Activated CD4-positive, alpha-beta memory T cell treated with anti-CD3 and anti-CD28 coated beads for 36 hours (primary cell): ENCODE results near the gene CCDC185. TPM values are rescaled to one million over a fixed set of nuclear protein-coding genes. Genes with fewer than 3 reads are reported as not detected.

Source experiments
- CTCF ChIA-PET: fragments of 350-600 bp; sonication (Branson Sonifier 250); formaldehyde crosslinking; loops from one replicate; lab custom pipeline; 2021; ENCODE audit warnings: antibody characterized with exemption, inconsistent platforms; lab: Charles Lee
- POLR2A ChIA-PET: fragments of 350-600 bp; sonication (Branson Sonifier 250); formaldehyde crosslinking; loops from one replicate; lab custom pipeline; 2021; ENCODE audit warnings: antibody characterized with exemption; lab: Charles Lee
- DNase-seq: peaks from one replicate; pipeline ENCODE4 v3.0.0-alpha.2; 2020
- H3K27ac Mint-ChIP-seq: one replicate; pipeline ENCODE4 v1.8.0; 2021; ENCODE audit warnings: mixed read lengths
- H3K27me3 Mint-ChIP-seq: one replicate; pipeline ENCODE4 v1.8.0; 2021; ENCODE audit warnings: mixed read lengths
- H3K36me3 Mint-ChIP-seq: one replicate; pipeline ENCODE4 v1.8.0; 2021; ENCODE audit warnings: mixed read lengths
- H3K4me1 Mint-ChIP-seq: one replicate; pipeline ENCODE4 v1.8.0; 2021; ENCODE audit warnings: low read depth, mixed read lengths
- H3K4me3 Mint-ChIP-seq: one replicate; pipeline ENCODE4 v1.8.0; 2021; ENCODE audit warnings: mild to moderate bottlenecking, mixed read lengths
- H3K9me3 Mint-ChIP-seq: one replicate; pipeline ENCODE4 v1.8.0; 2021; ENCODE audit warnings: mixed read lengths
- intact Hi-C: fragments of 100-400 bp; cut with micrococcal nuclease; formaldehyde crosslinking; loops from one replicate; pipeline ENCODE4 v1.15.1; 2023
- total RNA-seq, 2 experiments: library from RNA; stranded (reverse); gene quantifications; one replicate each; pipeline ENCODE4 v1.2.3, GENCODE V29; 2021

CCDC185 gene
- total RNA-seq, 2 experiments from 2014 or later = not detected

DNA sequence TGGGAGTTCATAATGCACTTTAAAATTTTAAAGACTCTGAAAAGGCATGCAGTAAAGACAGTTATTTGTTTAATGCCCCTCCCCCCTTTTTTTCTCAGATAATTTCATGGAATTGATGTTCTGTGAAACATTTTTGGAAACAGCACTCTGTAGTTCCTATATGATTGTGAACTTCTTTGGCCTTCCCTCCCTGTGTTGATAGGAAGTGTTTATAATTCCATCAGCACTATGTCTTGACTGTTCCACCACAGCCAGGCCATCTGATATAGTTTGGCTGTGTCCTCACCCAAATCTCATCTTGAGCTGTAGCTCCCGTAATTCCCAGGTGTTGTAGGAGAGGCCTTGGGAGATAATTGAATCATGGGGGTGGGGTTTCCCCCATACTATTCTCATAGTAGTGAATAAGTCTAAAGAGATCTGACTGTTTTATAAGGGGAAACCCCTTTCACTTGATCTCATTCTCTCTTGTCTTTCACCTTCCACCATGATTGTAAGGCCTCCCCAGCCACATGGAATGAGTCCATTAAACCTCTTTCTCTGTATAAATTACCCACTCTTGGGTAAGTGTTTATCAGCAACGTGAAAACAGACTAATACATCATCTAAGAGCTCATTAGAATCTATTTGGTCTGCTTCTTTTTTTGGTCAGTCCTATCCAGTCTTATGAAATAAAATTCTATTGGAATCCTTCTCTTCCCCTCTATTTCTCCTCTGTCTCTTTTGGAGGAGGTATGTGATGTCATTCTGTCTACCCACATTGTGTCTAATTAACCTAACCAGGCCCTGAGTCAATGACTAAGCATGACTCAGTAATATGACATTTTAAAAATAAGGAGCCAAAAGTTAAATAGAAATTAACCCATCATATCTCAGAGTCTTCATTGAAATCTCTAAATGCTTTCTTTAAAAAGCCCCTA, 8.9 kb downstream of the CCDC185 start:
- Mint-ChIP-seq H3K4me3 (no peak overlapping the region), H3K9me3 (peaks cover 2% of the 10 kb centered on the region), H3K27me3 (no peaks in the 10 kb centered on the region), H3K4me1 (peaks cover 28% of the 10 kb centered on the region), H3K36me3 (no peaks in the 10 kb centered on the region), H3K27ac (no peak overlapping the region)
- ChIA-PET POLR2A (no interaction called here), CTCF (no interaction called here)
- intact Hi-C loops = no loop called here
- DNase-seq = no peak

DNA sequence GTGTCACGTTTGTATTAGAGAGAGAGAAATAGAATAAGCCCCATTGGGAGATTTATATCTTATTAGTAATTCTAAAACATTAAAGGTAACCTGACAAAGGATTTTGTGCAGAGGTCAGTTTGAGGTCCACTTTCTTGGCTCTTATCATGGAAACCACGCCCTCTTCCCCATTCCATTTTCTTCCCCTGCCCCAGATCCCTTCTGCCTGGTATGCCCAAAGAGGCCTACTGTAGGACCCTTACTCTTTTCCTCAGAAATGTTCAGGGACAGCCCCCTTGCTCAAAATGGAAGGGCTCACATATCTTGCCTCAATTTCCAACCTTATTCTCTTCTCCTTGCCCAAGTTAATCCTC, 9.6 kb downstream of the CCDC185 start:
- POLR2A ChIA-PET = no interaction called here
- CTCF ChIA-PET = no interaction called here
- Mint-ChIP-seq H3K36me3 (no peaks in the 10 kb centered on the region), H3K27ac (no peak overlapping the region), H3K9me3 (peaks cover 2% of the 10 kb centered on the region), H3K4me1 (peaks cover 28% of the 10 kb centered on the region), H3K4me3 (no peak overlapping the region), H3K27me3 (no peaks in the 10 kb centered on the region)
- DNase-seq = no peak
- intact Hi-C loops = no loop called here

DNA sequence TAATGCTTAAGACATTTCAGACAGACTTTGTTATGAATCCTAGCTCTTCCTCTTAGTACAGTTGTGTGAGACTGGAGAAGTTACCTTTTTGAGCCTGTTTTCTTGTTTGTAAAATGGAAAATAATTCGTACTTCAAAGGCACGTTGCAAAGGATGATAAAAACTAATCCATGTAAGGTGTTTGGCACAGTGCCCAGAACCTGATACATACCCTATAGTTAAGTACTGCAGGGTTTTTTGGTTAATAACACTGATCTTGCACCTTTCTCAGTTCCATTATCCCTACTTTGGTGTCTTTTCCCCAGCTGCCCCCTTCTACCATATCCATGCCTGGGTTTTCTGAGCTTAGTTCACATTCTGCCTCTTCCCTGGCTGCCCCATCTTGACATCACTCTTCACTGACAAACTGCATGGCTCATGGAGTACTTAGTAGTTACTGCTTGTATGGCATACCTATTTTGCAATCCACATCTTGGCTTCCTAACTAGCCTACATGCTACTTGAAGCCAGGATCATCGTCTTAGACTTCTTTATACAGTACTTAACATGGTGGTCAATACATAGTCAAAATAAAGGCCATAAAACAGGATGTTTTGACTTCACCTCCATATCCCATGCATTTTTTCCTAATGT, 10.1 kb downstream of the CCDC185 start:
- H3K4me1 Mint-ChIP-seq = peaks cover 28% of the 10 kb centered on the region

DNA sequence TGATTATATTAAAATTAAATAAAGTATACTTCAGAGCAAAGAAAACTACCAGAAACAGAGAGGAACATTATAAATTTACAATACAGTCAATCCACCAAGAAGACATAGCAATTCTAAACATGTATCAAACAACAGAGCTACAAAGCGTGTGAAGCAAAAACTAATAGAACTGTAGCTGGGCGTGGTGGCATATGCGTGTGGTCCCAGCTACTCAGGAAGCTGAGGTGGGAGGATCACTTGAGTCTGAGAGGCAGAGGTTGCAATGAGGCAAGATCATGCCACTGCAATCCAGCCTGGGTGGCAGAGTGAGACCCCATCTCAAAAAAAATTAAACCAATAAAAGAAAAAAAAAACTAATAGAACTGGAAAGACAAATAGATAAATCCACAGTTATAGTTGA, 12.3 kb downstream of the CCDC185 start:
- DNase-seq = no peak

More for the DNA sequence above, 10.1 kb downstream of the CCDC185 start:
- DNase-seq = no peak
- ChIA-PET POLR2A (no interaction called here), CTCF (no interaction called here)
- no peaks in the 10 kb centered on the region for H3K27me3 Mint-ChIP-seq
- H3K4me3 Mint-ChIP-seq = no peak overlapping the region
- intact Hi-C loops = no loop called here
- H3K36me3 Mint-ChIP-seq = no peaks in the 10 kb centered on the region
- H3K27ac Mint-ChIP-seq = no peak overlapping the region
- peaks cover 2% of the 10 kb centered on the region for H3K9me3 Mint-ChIP-seq

DNA sequence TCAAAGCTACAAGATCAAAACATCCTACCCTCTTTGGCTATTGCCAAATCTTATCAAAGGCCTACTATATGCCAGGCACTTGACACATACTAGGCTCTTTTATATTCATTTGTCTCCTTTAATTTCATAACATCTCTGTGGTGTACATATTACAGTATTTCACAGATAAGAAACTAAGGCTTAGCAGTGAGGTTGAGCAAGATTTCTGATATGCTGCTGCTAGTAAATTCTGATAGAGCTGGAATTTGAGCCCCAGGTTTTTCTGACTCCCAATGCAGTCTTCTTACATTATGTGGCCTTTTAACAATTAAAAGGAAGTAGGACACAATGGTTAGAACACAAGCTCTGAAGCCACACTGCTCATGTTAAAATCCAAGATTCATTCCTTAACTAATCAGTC, 16.8 kb downstream of the CCDC185 start:
- no peak for DNase-seq

More for the DNA sequence above, 12.3 kb downstream of the CCDC185 start:
- ChIA-PET POLR2A (no interaction called here), CTCF (no interaction called here)
- intact Hi-C loops = no loop called here
- Mint-ChIP-seq H3K4me3 (no peak overlapping the region), H3K27me3 (no peaks in the 10 kb centered on the region), H3K27ac (no peak overlapping the region), H3K4me1 (peaks cover 28% of the 10 kb centered on the region), H3K36me3 (no peaks in the 10 kb centered on the region), H3K9me3 (no peaks in the 10 kb centered on the region)

DNA sequence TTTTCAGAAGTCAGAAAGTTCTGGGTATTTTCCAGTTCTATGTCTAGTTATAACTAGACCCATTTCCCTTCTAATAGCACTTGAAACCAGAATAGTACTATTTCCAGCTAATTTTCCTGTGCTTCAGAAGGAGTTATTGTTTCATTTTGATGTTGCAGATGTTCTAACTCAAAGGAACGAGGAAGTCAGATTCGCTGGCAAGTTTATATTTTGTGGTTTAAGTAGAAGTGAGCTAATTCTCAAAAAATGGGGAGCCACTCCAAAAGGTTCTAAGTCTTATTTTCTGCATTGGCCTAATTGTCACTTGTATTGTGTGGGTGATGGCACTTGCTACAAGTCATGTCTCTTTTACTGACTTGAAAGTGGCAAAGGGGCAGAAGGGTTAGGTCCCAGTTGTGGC, 18.1 kb downstream of the CCDC185 start:
- CTCF ChIA-PET = interaction anchor here (0.9 kb wide), 1 partner anchor 278 kb away, joined by 3 read pairs; no protein-coding TSS in a partner anchor
- DNase-seq = no peak
- Mint-ChIP-seq H3K9me3 (no peaks in the 10 kb centered on the region), H3K27me3 (no peaks in the 10 kb centered on the region), H3K36me3 (no peaks in the 10 kb centered on the region), H3K27ac (no peak overlapping the region), H3K4me1 (no peaks in the 10 kb centered on the region), H3K4me3 (no peak overlapping the region)
- POLR2A ChIA-PET = no interaction called here
- intact Hi-C loops = no loop called here

More for the DNA sequence above, 16.8 kb downstream of the CCDC185 start:
- intact Hi-C loops = no loop called here
- ChIA-PET CTCF (no interaction called here), POLR2A (no interaction called here)
- H3K27me3 Mint-ChIP-seq = no peaks in the 10 kb centered on the region
- no peaks in the 10 kb centered on the region for H3K36me3 Mint-ChIP-seq
- no peak overlapping the region for H3K27ac Mint-ChIP-seq
- peaks cover 6% of the 10 kb centered on the region for H3K4me1 Mint-ChIP-seq
- H3K4me3 Mint-ChIP-seq = no peak overlapping the region
- no peaks in the 10 kb centered on the region for H3K9me3 Mint-ChIP-seq

DNA sequence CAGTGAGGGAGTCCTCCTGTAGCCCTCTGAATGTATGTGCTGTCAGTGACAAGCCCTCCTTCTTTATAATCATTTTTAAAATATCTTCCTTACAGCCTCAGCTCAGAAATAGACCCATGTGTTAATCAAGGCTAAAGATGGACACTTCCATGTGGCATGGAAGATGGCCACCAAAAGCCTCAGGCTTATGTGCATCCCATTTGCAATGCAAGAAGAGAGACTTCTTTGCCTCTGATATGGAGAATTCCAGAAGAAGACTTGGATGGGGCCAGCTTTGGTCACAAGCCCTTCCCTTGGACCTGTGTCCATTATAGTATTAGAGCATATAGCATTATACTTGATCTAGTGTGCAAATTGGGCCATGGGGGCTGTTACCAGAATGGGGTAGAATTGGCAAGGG, 18.5 kb downstream of the CCDC185 start:
- Mint-ChIP-seq H3K4me3 (no peak overlapping the region), H3K9me3 (no peaks in the 10 kb centered on the region), H3K36me3 (no peaks in the 10 kb centered on the region), H3K27me3 (no peaks in the 10 kb centered on the region), H3K27ac (no peak overlapping the region), H3K4me1 (no peaks in the 10 kb centered on the region)
- POLR2A ChIA-PET = no interaction called here
- CTCF ChIA-PET = interaction anchor here (0.9 kb wide), 1 partner anchor 278 kb away, joined by 3 read pairs; no protein-coding TSS in a partner anchor
- intact Hi-C loops = no loop called here
- DNase-seq = no peak

DNA sequence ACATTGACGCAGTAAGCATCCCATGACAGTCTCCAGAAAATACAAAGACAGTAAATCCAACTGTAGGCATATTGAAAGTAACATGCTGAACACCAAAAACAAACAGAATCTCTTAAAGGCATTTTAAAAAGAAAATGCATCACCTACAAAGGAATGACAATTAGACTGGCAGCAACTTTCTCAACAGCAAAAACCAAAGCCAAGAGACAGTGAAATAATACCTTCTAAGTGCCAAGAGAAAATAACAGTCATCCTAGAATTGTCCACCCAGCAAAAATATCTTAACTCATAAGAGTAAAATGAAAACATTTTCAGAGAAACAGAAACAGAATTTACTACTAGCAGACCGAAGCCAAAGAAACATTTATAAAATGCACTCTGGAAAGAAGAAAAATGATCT, 20.0 kb downstream of the CCDC185 start:
- H3K4me3 Mint-ChIP-seq = no peak overlapping the region
- ChIA-PET CTCF (no interaction called here), POLR2A (no interaction called here)
- H3K4me1 Mint-ChIP-seq = no peaks in the 10 kb centered on the region
- intact Hi-C loops = no loop called here
- H3K27me3 Mint-ChIP-seq = no peaks in the 10 kb centered on the region
- no peak overlapping the region for H3K27ac Mint-ChIP-seq
- no peaks in the 10 kb centered on the region for H3K36me3 Mint-ChIP-seq
- H3K9me3 Mint-ChIP-seq = no peaks in the 10 kb centered on the region
- DNase-seq = no peak

DNA sequence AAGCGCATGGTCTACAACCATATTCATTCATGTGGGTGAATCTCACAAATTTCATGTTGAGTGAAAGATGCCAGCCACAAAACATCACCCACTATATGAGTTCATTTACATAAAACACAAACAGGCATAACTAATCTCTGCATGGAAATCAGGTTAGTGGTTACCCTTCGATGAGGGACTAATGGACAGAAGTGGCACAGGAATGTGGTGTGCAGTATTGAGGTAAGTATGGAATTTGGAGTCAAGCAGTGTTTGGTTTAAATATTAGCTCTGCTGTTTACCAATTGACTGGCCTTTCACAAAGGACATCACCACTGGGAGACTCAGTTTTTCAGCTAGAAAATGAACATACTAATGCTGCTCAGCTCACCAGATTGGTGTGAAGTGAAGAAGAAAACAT, 24.2 kb downstream of the CCDC185 start:
- intact Hi-C loops = no loop called here
- no peak for DNase-seq

DNA sequence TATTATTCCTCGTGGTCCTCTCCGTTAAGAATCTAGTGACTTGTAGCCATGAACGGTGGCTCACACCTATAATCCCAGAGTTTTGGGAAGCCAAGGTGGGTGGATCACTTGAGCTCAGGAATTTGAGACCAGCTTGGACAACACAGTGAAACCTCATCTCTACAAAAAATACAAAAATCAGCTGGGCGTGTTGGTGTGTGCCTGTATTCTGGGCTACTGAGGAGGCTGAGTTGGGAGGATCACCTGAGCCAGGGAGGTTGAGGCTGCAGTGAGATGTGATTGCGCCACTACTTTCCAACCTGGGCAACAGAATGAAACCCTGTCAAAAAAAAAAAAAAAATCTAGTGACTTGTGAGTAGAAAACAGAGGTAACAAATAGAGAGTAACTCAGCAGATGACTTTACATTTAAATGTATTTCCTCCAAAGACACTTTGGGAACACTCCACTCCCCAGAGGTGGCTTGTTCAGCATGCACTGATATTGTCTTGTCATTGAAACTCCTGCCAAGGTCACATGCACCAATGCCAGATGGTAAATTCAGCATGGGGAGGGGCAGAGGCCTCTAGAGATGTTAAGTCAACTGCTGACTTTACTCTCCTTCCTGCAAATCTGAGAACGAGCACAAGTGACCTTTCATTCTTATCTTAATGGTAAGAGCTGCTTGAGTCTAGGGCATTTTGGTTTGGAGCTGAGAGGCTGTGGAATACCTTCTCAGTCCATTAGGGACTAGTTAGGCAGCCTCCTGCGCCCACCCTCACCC, 24.9 kb downstream of the CCDC185 start:
- Mint-ChIP-seq H3K4me3 (no peak overlapping the region), H3K27me3 (no peaks in the 10 kb centered on the region), H3K4me1 (no peaks in the 10 kb centered on the region), H3K9me3 (no peaks in the 10 kb centered on the region), H3K27ac (no peak overlapping the region), H3K36me3 (no peaks in the 10 kb centered on the region)
- intact Hi-C loops = no loop called here
- ChIA-PET CTCF (no interaction called here), POLR2A (no interaction called here)
- DNase-seq = no peak

More for the DNA sequence above, 24.2 kb downstream of the CCDC185 start:
- no peaks in the 10 kb centered on the region for H3K27me3 Mint-ChIP-seq
- H3K9me3 Mint-ChIP-seq = no peaks in the 10 kb centered on the region
- CTCF ChIA-PET = no interaction called here
- POLR2A ChIA-PET = no interaction called here
- H3K4me1 Mint-ChIP-seq = no peaks in the 10 kb centered on the region
- no peaks in the 10 kb centered on the region for H3K36me3 Mint-ChIP-seq
- no peak overlapping the region for H3K27ac Mint-ChIP-seq
- no peak overlapping the region for H3K4me3 Mint-ChIP-seq

DNA sequence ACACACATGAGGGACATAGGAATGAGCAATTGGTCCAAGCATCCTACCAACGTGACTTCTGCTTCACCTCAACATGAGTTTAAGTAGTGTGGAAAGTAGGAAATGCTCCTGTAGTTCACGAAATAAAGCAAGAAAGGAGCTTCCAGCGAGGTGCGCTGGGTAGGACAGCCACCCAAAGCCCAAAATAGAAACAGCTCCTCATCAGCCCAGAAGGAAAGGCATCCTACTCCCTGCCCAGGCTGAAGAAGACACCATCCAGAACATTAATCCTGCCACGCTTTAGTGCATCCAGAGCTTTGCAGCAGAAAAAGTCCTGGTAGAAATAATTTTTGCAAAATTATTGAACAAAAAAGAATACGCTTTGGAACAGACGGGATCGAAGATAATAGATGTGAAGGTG, 25.9 kb downstream of the CCDC185 start:
- Mint-ChIP-seq H3K4me3 (no peak overlapping the region), H3K9me3 (no peaks in the 10 kb centered on the region), H3K4me1 (no peaks in the 10 kb centered on the region), H3K27ac (no peak overlapping the region), H3K27me3 (no peaks in the 10 kb centered on the region), H3K36me3 (no peaks in the 10 kb centered on the region)
- POLR2A ChIA-PET = no interaction called here
- no peak for DNase-seq
- intact Hi-C loops = no loop called here
- CTCF ChIA-PET = no interaction called here

DNA sequence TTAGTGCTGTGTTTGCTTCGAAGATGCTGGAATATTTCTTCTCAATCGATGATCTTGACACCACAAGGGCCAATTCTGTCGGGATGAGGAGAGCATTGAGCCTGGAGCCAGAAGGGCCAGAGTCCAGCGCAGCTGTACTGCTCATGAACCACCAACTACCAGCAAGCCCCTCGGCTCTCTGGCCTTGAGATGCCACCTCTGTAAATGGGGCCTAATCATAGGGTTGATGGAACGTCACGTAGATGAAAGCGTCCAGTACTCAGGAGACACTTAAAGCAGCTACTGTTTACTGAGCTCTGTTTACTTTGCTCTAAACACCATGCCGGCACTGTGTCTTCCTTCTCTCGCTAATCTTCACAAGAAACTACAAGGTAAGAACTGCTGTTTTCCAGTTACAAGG, 26.3 kb downstream of the CCDC185 start:
- ChIA-PET CTCF (no interaction called here), POLR2A (no interaction called here)
- DNase-seq = no peak
- no peaks in the 10 kb centered on the region for H3K36me3 Mint-ChIP-seq
- no peaks in the 10 kb centered on the region for H3K27me3 Mint-ChIP-seq
- H3K4me3 Mint-ChIP-seq = no peak overlapping the region
- no peaks in the 10 kb centered on the region for H3K4me1 Mint-ChIP-seq
- intact Hi-C loops = no loop called here
- H3K9me3 Mint-ChIP-seq = no peaks in the 10 kb centered on the region
- no peak overlapping the region for H3K27ac Mint-ChIP-seq
